Limb (tissue), 2 donors: ENCODE measurements around the gene OR8D2.
"Not testable (repeated sequence)": the region's sequence is repeated elsewhere in the genome, so short reads cannot be mapped to it uniquely, and the experiment has no call there.

Experiments used
- DNase-seq, 2 donors: peaks; one replicate each; pipeline ENCODE4 v3.0.0-alpha.2; 2016; ENCODE audit errors: extremely low spot score in 2 of 2

Gene OR8D2

GRCh38 chr11:124285610-124286344 lies 34.2 kb downstream of the OR8D2 start:
- no peak for DNase-seq

- no peak for DNase-seq
Observed at GRCh38 chr11:124278261-124278660, 41.7 kb downstream of the OR8D2 start.

GRCh38 chr11:124277804-124278203 lies 42.2 kb downstream of the OR8D2 start:
- DNase-seq: no peak

GRCh38 chr11:124277207-124277606 lies 42.8 kb downstream of the OR8D2 start:
- no peak for DNase-seq

GRCh38 chr11:124276081-124276480 lies 43.9 kb downstream of the OR8D2 start:
- no peak for DNase-seq

- DNase-seq: no peak
Observed at GRCh38 chr11:124274000-124274399, 46.0 kb downstream of the OR8D2 start.

GRCh38 chr11:124270886-124271285 lies 49.1 kb downstream of the OR8D2 start:
- not testable (repeated sequence) for DNase-seq
